Measurements from ENCODE around the gene NGB.

NGB gene

DNA sequence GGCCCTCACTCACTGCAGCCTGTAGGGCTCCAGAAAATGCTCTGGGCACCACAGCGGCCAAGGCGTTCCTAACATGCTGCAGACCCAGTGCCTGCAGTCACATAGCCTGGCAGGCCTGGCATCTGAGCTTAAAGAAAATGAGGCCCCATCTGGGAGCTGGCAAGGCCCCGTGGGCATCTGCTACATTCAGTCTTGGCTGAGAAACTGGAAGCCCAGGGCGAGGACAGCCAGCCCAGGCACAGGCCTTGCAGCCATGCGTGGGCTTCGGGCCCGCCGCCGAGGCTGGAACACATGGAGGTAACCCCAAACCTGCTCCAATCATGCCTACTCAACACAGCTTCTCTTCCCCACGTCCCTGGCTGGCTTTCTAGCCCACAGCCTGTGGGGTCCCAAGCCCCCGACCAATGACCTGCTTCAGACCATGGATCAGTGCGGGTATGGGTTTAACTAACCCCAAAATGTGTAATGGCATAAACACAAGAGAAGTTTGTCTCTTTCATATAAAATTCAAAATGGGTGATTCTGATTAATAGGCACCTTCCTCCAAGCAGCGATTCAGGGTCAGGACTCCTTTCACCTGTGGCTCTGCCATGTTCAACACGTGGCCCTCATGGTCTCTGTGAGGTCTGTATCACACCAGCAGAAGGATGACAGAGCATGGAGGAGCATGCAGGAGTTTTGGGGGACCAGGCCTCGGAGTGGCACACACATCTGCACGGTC is 6.4 kb downstream of the NGB start:
- no peak for DNase-seq (ENCODE audit: low read depth)

DNA sequence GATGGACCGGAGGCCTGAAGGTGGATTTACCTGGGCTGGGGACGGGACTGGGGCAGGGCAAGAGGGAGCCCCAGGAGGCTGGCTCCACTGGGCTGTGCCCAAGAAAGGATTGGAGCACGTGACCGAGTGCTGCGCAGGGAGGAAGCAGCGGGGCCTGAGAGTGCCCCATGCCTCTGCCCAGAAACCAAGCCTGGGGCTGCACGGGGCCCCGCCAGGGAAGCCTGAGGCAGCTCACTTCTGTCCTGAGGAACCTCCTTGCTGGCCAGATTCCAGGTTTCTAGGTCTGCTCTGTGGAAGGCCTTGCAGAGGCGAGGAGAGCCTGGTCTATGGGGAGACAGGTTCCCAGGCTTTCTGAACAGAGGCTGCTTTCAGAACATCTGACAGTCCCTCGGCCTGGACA is 10.4 kb downstream of the NGB start:
- no peak for DNase-seq (ENCODE audit: low read depth)

DNA sequence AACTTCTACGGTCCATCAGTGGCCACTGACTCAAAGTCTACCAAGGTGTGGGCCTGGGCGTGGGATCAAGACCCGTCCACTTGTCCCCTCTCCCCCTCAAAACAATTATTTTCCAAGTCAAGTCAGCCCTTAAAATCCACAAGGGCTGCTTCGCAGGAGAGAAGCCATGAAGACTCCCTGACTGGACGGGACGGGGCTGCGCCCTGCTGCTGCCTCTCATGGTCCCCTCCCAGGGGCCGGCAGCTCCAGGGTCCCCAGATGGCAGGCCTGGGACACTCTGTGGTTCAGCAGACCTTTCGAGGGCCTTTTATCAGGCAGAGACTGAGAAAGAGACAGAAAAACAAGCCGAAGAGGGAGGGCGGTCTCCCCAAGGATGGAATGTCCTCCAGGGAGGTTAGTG is 10.8 kb downstream of the NGB start:
- no peak for DNase-seq (ENCODE audit: low read depth)

DNA sequence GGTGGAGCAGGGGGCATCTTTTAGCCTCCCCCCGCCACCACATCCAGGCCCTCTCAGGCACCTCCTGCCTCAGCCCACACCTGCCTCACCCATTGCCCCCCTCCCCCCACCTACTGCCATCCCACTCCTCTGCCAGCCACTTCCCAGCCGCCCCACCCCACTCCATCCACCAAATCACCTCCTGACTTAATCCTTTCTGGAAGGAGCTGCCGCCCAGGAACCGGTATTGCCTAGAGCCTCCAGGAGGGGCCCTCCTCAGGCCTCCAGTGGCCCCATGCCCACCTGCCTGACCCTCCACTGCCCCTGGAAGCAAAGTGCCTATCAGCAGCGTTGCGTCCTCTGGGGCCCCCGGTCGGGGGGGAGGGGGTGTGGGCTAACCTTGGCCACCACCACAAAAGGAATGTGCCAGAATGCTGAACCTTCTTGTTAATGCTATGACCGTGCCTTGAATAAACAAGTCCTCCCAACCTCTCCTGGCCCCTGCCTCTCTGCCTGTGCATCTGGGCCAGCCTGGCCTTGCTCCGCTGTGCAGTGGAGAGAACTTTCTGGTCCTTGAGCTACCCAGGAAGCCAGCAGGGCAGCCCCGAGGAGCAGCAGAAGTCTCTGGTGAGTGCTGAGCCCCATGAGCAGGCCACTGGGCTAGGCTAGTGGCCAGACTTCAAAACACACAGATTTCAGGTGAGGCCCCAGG is 11.8 kb downstream of the NGB start:
- no peak for DNase-seq (ENCODE audit: low read depth)

DNA sequence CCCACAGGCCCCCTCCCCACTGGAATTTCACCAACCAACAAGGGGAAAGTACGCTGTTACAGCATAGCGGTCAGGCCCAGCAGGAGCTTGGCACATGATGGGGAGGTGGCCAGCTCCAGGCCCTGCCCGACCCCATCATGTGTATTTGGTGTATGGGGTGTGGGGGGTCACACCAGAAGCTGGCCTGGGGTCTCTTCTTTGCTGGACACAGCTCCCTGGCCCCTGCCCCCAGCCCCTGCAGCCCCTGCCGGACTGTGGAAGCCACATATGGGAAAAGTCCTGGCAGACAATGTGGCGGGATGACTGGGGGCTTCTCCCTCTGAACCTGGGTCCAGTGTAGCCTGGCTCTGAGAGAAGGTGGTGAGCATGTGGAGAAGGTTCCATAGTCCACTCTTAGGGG is 12.4 kb downstream of the NGB start:
- no peak for DNase-seq (ENCODE audit: low read depth)

DNA sequence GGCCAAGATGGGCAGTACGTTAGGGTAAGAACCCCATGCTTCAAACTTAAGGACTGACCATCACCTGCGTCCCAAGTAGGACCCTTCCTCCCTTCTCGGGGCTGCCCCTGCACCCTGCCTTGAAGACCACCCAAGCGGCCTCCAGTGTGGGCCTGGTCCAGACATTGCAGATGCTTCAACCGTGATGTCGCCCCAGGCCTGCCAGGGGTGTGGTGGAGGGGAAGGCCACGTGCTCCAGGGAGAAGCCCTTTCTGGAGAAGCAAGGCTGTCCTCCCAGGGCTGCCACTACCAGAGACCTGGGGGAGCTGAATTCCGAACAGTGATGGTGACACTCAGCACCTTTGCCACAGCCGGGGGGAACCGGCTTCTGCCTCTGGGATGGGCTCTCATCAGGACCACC is 13.3 kb downstream of the NGB start:
- DNase-seq (ENCODE audit: low read depth) = no peak

DNA sequence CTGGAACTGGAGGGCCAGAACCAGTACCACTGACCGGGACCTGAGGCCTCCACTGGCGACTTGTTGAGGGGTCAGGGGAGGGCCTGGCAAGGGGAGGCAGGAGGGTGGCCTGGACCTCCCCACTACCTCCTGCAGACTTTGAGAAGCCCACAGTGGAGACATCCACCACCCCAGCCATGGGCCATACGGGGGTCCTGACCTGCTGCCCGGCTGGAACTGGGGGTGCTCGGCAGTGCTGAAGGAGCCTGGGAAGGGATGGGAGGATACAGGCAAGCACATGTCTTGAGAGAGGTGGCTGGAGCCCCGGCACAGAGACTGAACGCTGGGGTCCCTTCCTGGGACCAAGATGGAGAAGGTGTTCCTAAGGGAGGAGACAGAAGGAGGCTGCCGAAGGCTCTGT is 14.3 kb downstream of the NGB start:
- no peak for DNase-seq (ENCODE audit: low read depth)

DNA sequence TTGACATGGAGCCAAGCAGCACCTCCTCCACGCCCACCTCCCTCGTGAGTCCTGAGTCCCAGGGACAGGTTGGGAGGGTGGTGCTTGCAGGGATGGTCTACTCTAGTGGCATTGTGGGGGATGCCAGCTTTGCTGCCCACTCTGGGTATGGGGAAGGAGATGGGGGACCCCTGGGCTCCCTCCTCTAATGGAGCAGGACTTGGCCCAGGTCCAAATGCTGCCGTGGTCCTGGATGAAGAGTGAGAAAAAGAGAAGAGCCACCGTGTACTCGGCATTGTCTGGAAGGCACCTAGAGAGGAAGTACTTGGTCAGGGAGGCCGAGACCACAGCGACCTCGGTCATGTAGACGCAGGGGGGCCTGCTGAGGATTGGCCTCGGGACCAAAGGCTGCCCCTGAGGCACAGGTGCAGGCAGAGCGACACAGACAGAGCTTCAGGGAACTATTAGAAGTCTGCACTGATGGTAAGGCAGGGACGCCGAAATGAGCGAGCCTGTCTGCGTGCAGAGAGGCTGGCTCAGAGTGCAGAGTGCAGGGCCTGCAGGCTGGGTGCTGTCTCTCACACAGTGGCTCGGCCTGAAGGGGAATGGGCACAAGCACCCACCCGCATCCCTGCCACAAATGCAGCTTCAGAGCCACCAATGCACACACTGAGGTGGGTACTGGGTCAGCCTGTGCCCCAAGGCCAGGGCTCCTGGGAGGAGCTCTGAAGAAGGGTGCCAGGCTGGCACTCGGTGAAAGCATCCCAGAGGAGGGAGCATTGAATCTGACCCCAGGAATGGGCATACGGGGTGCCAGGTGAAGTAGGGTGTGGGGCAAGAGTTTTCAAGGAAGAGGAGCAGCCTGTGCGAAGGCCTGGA is 17.4 kb downstream of the NGB start:
- no peak for DNase-seq (ENCODE audit: low read depth)

DNA sequence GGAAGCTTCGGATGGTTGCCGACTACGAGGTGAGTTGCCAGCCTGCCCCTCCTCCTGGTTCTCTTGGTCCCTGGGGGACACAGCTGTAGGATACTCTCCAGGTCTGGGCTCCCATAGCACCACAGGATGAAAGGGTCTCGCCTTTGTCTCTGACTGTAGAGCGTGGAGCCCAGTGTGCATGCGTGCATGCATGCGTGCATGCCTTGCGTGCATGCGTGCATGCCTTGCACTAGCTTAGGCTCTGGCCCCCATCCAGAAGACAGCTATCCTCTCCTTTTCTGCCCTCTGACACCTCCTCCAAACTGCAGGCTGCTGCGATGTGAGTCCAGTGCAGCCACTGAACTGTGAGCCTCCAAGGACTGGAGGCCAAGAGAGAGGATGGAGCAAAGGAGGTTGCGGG is 19.1 kb downstream of the NGB start:
- DNase-seq (ENCODE audit: low read depth) = no peak

DNA sequence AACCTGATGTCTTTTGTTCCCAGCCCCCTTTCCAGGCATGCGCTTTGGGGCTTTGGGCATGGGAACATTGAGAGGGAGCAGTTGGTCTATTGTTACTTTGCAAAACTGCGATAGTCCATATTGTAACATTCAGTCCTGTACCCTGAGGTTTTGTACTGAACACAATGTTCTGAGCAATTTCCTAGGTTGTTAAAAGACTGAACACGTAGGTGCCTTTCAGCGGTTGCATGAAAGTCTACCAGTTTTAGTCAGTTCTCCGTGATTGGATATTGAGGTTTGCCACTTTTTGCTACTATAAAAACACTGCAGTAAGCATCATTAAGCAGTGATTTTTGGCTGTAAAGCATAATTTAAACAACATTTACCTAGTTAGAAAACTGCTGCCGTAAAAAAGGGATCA is 20.1 kb downstream of the NGB start:
- no peak for DNase-seq (ENCODE audit: low read depth)

DNA sequence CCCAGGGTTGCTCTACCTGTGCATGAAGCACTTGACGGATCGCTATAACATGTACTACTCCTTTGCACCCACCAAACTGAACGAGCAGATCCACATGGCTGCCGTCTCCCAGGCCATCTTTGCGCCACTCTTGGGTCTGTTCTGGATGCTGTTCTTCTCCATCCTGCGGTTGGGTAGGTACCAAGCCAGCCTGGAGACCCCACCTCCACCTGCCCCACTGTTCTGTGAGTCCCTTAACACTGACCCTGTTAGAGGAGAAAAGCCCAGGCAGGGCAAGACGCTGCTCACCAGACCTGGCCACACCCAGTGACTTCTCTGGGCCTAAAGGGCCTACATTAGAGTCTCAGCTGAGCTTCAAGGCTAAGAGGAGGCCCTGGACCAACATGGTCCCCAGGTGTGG is 21.7 kb downstream of the NGB start:
- no peak for DNase-seq (ENCODE audit: low read depth)

DNA sequence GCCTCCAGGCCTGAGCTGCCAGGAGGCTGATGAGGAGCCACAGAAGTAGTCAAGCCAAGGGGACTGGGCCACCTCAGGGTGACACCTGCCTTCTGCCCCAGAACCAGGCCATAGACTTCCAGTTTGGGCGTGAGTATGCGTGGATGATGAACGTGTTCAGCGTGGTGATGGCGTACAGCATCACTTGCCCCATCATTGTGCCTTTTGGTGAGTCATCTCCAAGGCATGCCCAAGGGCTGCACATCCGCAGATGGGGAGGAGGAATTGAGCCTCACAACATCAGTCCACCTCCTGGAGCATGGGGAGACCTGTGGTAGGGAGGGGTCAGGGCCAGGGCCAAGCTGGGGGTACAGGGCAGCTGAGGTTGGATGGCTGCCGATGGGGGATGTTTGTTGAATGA is 22.3 kb downstream of the NGB start:
- DNase-seq (ENCODE audit: low read depth) = no peak

DNA sequence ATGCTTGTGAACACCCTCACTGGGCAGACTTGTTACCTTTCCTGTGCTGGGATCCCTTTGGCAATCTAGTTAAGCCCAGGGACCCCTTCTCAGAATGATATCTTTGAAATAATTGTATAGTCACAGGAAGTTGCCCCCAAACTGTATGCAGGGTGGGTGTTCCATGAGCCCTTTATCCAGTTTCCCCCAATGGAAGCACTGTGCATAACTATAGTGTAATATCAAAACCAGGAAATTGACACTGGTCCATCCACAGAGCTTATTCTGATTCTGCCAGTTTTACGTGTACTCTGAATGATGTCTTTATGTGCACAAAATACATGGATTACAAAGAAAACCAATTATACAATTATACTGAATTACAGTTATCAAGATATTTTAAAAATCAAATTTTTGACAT is 24.2 kb downstream of the NGB start:
- DNase-seq (ENCODE audit: low read depth) = no peak

DNA sequence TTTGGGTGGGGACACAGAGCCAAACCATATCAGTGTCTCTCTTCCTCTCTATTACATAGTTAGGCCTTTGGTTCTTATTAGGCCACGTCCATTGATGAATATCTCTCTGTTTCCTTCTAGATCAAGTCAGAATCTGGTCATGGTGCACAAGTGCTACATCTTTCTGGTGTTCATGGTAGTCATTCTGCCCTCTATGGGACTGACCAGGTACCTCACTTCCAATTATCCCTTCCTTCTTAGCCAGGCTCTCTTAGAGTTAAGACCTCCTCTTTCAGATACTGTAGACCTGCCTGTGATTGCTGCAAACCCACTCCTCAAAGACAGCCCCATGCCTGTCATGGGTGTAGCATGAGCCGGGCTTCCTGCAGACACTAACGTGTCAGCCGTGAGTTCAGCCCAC is 25.2 kb downstream of the NGB start:
- no peak for DNase-seq (ENCODE audit: low read depth)

DNA sequence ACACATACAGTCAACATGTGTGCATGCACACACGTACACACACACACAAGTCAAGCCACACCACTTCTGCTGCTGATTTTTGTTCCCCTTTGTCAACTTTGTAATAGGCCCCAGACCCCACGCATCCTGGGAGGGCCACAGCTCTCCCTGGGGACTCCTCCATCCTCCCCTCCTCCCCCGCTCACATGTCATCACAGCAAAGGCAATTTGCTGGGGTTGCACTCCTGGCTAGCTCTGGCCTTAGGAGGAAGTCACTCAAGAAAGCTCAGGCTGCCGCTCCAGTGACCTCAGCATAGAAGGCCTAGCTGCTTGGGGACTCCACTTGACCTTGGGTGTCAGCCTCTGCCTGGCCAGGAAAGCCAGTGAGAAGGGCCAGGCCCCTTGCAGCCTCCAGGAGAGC is 27.2 kb downstream of the NGB start:
- no peak for DNase-seq (ENCODE audit: low read depth)

DNA sequence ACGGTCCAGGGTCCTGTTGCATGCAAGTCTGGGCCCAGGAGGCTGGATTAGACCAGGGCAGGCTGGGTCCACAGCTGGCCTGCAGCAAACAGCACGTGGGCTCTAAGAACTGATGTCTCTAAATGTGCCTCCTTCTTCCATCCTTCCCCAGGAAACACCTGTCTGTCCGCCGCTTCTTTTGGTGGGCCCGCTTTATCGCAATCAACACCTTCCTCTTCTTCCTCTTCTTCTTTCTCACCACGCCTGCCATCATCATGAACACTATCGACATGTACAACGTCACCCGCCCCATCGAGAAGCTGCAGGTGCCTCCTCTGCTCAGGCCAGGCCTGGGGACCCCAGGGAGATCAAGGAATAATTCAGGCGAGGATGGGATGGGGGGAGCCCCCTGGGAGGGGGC is 28.3 kb downstream of the NGB start:
- DNase-seq (ENCODE audit: low read depth) = no peak

DNA sequence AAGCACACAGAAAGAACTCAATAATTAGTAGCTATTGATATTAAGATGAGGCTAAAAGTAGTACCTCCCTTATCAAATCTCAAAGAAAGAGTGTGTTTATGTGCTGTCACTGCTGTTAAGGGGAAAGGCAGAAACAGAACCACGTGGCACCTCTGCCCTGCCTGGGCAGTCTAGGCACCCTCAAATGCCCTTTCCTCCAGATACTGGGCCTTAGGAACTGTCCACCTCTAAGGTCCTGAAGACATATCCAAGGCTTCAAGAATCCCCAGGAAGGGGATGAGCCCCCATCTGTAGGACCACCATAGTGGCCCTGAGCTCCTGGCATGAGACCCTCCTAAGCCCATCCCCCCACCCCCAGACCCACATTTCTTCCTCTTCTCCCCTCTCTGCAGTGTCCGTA is 29.1 kb downstream of the NGB start:
- no peak for DNase-seq (ENCODE audit: low read depth)

DNA sequence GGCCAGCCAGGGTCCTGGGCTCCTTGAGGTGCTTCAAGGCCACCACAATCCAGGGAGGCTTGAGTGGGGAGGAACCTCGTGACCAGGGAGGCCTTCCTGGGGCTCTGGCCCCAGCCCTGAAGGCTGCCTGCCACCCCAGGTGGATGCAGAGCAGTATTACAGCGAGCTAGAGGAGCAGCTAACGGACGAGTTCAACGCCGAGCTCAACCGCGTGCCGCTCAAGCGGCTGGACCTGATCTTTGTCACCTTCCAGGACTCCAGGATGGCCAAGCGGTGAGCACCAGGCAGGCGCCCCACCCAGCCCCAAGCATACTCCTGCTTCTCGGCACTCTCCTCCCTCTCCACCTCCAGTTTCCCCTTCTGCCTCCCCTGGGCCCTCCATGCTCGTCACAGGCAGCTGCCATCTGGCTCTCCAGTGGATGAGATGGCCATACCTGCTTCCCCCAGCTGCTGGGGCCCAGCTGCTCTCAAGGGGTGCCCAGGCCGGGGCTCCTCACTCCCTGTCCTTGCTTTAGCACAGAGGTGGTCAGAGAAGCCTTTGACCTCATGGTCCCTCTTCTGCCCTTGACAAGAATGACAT is 30.6 kb downstream of the NGB start:
- DNase-seq (ENCODE audit: low read depth) = no peak

DNA sequence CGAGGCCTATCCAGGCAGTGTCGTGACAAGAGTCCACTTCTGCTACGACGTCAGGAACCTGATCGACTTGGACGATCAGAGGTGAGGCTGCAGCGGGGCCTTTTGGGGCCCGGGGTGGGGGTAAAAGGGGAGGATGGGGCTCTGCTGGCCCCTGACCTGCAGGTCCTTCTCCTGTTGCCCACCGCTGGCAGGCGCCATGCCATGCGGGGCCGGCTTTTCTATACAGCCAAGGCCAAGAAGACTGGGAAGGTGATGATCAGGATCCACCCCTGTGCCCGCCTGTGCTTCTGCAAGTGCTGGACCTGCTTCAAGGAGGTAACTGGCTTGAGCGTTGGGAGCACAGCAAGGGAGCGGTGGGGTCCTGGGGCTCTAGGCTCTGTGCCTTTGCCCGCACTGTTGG is 31.6 kb downstream of the NGB start:
- no peak for DNase-seq (ENCODE audit: low read depth)

DNA sequence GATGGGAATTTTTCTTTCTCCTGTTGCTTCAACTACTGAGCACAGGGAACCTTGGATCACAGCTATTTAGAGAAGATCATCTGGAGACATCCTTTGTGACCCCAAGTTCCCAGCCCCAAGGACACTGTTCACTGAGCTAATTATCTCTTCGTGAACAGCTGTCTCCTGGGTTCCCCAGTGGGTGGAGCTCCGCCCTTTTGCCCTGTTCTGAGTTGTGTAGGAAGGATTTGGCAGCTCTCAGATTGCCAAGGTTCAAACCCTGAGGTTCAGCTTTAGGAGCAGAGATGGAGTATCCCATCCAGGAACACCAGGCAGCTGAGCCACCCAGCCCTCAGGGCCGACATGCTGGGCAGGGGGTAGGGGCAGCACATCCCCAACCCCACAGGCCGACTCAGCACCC is 32.0 kb downstream of the NGB start:
- DNase-seq (ENCODE audit: low read depth) = no peak

DNA sequence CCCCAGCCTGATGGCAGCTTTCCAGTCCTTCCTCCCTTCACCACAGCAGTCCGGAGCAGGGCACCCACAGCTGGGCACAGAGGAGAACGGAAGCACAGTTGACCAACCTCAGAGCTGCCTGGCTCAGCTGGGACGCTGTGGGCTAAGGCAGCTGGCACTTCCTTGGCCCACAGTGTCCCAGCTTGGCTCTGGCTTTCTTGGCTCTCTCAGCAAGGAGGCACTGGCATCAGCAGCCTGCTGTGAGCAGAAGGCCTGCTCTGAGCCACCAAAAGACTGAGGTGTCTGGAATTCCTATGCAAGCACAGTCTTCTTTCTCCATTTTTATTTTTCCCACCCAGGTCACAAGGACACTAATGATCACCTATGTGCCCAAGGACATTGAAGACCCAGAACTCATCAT is 32.6 kb downstream of the NGB start:
- no peak for DNase-seq (ENCODE audit: low read depth)

DNA sequence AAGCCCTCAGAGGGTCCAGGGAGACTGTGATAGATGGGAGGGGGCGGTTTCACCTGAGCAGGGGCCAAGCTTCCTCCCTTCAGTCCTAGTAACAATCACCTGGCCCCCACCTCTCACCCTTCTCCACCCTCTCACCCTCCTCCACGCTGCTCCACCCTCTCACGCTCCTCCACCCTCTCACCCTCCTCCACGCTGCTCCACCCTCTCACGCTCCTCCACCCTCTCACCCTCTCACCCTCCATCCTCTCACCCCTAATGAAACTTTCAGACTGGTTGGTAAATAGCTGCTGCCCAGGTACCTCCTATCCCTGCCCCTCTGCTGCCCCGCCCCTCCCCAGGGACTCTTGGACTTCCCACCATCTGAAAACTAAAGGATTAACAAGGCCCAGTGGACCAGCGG is 34.2 kb downstream of the NGB start:
- no peak for DNase-seq (ENCODE audit: low read depth)

DNA sequence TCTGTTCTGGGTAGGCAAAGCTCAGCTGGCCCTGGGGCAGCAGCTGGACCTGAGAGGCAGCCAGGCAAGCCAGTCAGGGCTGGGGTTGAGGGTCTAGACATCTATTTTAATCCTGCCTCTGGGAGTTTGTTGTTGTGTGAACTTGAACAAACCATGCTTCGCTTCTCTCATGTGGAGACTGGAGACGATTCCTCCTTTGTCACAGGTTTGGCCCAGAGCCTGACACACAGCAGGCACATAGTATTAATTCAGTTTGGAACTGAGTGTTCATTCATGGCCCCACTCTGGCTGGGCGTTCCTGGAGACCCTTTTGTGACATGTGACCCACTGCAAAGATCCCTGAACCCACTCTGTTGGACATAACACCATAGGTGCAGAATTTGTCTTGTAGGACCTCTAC is 39.3 kb downstream of the NGB start:
- no peak for DNase-seq (ENCODE audit: low read depth)
